Peyer's patch (tissue), 4 donors: Measurements from ENCODE around the gene MAP3K15.

Experiments used
- POLR2A ChIP-seq, 2 donors: fragments of 450-650 bp; IDR thresholded peaks; one replicate each; pipeline ENCODE4 v1.5.1; 2017; ENCODE audit warnings: antibody characterized with exemption in 2 of 2, mild to moderate bottlenecking in 2 of 2, moderate library complexity in 2 of 2
- TF ChIP-seq, protein P1 (sequence below), 6 experiments: fragments of 450-650 bp in 4 of 6; fragments of 200-600 bp in 2 of 6; sonication (generic) in 1 of 6; IDR thresholded peaks; one replicate each; pipeline ENCODE4 v1.5.1; 2017 to 2019; ENCODE audit warnings: antibody characterized with exemption in 6 of 6, mild to moderate bottlenecking in 3 of 6, moderate library complexity in 1 of 6

DNA sequence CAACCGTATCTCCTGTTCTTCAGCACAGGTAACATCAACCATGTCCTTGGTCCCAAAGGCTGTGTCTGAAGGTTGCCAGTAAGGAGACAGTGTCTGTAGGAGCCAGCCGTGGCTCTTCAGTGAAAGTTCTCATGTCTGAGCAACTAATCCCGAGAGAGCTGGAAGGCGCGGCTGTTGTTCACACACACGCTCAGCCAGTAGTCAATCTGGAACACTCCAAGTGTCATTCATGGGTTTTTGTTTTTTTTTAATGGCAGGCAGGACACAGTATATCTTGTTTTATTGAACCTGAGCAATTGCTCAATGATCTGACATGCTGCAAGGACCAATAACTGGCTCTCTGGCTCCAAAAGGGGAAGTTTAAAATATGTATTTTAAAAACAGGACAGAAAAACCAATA, 48.4 kb upstream of the MAP3K15 start:
- TF ChIP-seq, protein P1, sequence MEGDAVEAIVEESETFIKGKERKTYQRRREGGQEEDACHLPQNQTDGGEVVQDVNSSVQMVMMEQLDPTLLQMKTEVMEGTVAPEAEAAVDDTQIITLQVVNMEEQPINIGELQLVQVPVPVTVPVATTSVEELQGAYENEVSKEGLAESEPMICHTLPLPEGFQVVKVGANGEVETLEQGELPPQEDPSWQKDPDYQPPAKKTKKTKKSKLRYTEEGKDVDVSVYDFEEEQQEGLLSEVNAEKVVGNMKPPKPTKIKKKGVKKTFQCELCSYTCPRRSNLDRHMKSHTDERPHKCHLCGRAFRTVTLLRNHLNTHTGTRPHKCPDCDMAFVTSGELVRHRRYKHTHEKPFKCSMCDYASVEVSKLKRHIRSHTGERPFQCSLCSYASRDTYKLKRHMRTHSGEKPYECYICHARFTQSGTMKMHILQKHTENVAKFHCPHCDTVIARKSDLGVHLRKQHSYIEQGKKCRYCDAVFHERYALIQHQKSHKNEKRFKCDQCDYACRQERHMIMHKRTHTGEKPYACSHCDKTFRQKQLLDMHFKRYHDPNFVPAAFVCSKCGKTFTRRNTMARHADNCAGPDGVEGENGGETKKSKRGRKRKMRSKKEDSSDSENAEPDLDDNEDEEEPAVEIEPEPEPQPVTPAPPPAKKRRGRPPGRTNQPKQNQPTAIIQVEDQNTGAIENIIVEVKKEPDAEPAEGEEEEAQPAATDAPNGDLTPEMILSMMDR (IDR thresholded peaks at IDR 0.05) = no peak
- TF ChIP-seq POLR2A (IDR thresholded peaks at IDR 0.05) = no peak
